Esophagus (tissue), 2 donors: ENCODE data around the gene GNAT1. TPM values are rescaled to one million over a fixed set of nuclear protein-coding genes. Genes with fewer than 3 reads are reported as not detected.

Source experiments
- H3K27ac ChIP-seq, 2 donors: one replicate each; pipeline ENCODE4 v1.5.1; 2013; ENCODE audit warnings: low read depth in 2 of 2, mild to moderate bottlenecking in 2 of 2, inconsistent platforms in 1 of 2, low read length in 1 of 2, moderate library complexity in 1 of 2
- H3K27me3 ChIP-seq, 2 donors: one replicate each; pipeline ENCODE4 v1.6.1; 2013; ENCODE audit warnings: low read length in 2 of 2, control low read depth in 1 of 2, mild to moderate bottlenecking in 1 of 2; ENCODE audit not compliant: insufficient read depth in 2 of 2, control insufficient read depth in 1 of 2
- H3K36me3 ChIP-seq, 2 donors: one replicate each; pipeline ENCODE4 v1.6.1; 2013; ENCODE audit warnings: low read length in 1 of 2; ENCODE audit not compliant: control insufficient read depth in 2 of 2, insufficient read depth in 2 of 2
- H3K4me1 ChIP-seq, 2 donors: one replicate each; pipeline ENCODE4 v1.6.1; 2013; ENCODE audit warnings: low read length in 1 of 2; ENCODE audit not compliant: control insufficient read depth in 2 of 2, insufficient read depth in 2 of 2
- H3K4me3 ChIP-seq, 2 donors: one replicate each; pipeline ENCODE4 v1.5.1; 2013; ENCODE audit warnings: low read length in 2 of 2, mild to moderate bottlenecking in 2 of 2, low read depth in 1 of 2, moderate library complexity in 1 of 2
- H3K9me3 ChIP-seq, 2 donors: one replicate each; pipeline ENCODE4 v1.6.1; 2013; ENCODE audit warnings: mild to moderate bottlenecking in 2 of 2, low read depth in 1 of 2, low read length in 1 of 2, moderate library complexity in 1 of 2; ENCODE audit not compliant: control insufficient read depth in 2 of 2, insufficient read depth in 1 of 2
- WGBS, 2 donors: extraction: QIAGEN DNeasy Blood & Tissue Kit; methylation state at CpG; one replicate each; pipeline ENCODE4 v1.1.7; 2013; 5-methylcytosine and 5-hydroxymethylcytosine counted together
- polyA plus RNA-seq, 2 donors: library from polyadenylated mRNA; stranded (reverse); fragments of 200-250 nt; gene quantifications; one replicate each; pipeline ENCODE4 v1.2.3, GENCODE V29; 2013
- donor health status: healthy with polysubstance abuse.
- donor health status: Bipolar disorder and iron deficiency.

The GNAT1 gene
- polyA plus RNA-seq, 2 donors: 0.02 to 0.07 TPM

GRCh38 chr3:50233176-50233575, 41.8 kb downstream of the GNAT1 start:
- peaks cover 9 to 15% of the 10 kb centered on the region in 2 donors for H3K4me1 ChIP-seq

DNA sequence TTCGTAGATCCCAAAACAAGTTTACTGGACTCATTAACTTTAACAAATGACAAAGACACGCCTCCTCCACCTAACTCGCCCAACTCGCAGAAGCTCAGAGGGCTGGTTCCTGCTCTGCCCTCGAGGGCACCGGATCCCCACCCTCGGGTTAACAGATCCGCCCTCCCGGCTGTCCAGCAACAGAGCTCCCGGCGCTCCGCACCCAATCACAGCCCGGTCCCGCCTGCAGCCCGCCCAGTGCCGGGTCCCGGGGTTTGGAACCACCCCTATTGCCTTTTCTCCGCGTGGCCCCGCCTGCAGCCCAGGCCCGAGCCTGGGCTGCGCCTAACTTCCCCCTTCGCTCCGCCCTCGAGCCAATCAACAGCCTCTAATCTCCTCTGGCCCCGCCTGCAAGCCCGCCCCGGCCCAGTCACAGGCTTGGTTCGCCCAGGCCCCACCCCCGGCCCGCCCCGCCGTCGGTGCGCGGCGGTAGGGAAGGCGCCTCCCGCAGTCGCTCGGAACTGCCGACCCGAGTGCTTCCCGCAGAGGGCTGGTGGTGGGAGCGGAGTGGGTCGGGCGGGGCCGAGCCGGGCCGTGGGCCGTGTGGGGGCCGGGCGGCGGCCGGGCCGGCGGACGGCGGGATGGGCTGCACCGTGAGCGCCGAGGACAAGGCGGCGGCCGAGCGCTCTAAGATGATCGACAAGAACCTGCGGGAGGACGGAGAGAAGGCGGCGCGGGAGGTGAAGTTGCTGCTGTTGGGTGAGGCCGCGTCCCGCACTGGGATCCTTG, 44.5 kb downstream of the GNAT1 start, which contains the start of gene GNAI2:
Gene GNAI2, plus strand, starts transcription at position 489 of the 768 bp plus-strand sequence. Its CDS starts 132 bp downstream, at position 621.
- Histone ChIP-seq H3K9me3 (no peaks in the 10 kb centered on the region), H3K36me3 (peaks cover 0 to 4% of the 10 kb centered on the region in 2 donors), H3K4me1 (peaks cover 2 to 23% of the 10 kb centered on the region in 2 donors), H3K27me3 (no peaks in the 10 kb centered on the region), H3K4me3 (peak within 1 kb of the TSS; percentile 75 to 77), H3K27ac (peak within 1 kb of the TSS; percentile 87 to 96)
- 1% methylated on average over 71 to 75 of the region's 75 CpGs for WGBS, 2 donors

More at GRCh38 chr3:50233176-50233575, 41.8 kb downstream of the GNAT1 start:
- Histone ChIP-seq H3K4me3 (no peak overlapping the region), H3K36me3 (no peaks in the 10 kb centered on the region), H3K9me3 (no peaks in the 10 kb centered on the region), H3K27ac (no peak overlapping the region), H3K27me3 (no peaks in the 10 kb centered on the region)
- WGBS, 2 donors: 88 to 91% methylated on average over 4 of the region's 4 CpGs

DNA sequence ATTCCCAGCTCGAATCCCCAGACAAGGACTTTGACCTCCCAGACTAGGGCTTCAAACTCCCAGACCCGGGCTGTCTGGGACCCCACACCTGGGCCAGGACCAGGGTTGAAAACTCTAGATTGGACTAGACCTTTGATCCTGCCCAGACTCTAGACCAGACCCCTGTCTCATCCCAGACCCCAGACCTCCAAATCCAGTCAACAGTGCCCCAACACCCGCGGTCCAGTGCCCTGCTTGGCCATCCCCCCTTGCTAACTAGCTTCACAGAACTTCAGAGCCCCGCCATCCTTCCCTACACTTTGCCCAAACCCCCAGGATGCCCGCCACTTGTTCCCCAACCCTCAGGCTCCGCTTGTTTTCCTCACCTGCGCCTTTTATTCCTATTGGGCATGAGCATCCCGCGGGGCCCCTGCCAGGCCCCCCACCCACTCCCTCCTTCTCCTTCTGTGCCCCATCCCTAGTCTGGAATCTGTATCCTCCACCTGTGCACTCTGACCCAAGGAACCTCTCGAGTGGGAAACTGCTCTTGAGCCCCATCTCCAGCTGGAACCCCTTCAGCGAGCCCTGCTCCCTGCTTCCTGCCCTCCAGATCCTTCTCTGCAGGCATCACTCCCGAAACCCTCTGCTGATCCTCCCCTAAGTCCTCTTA, 45.2 kb downstream of the GNAT1 start:
- Histone ChIP-seq H3K27me3 (no peaks in the 10 kb centered on the region), H3K36me3 (peaks cover 0 to 4% of the 10 kb centered on the region in 2 donors), H3K4me3 (peak overlapping the region; percentile 75 to 77), H3K27ac (peak overlapping the region; percentile 87 to 96), H3K9me3 (no peaks in the 10 kb centered on the region), H3K4me1 (peaks cover 8 to 30% of the 10 kb centered on the region in 2 donors)
- 1 to 2% methylated on average over 13 of the region's 13 CpGs for WGBS, 2 donors

DNA sequence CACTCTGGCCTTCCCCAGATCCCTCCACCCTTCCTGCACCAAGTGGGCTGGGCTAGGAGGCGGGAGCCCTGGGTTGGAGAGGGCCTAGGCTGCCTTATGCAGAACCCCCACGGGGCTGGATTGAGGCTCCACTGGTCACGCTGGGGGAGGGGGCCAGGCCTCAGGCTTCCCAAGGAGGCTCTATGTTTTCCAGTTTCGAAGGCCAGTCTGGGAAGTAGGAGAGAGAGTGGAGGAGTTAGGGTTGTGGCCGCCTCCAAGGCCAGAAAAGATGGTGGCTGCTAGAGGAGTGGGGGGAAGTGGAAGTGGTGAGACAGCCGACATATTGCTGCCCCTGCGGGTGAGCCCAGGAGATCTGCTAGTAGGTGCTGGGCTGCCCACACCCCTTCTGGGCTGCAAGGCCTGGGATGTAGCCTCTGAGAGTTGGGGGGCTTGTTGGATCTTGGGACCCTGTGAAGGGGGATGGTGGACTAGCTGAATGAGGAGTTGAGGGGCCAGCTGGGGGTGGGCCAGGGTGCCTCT, 45.8 kb downstream of the GNAT1 start:
- peak overlapping the region; percentile 75 to 77 for H3K4me3 ChIP-seq
- peak overlapping the region; percentile 87 to 96 for H3K27ac ChIP-seq
- no peaks in the 10 kb centered on the region for H3K27me3 ChIP-seq
- no peaks in the 10 kb centered on the region for H3K9me3 ChIP-seq
- H3K36me3 ChIP-seq: peaks cover 0 to 4% of the 10 kb centered on the region in 2 donors
- peaks cover 11 to 36% of the 10 kb centered on the region in 2 donors for H3K4me1 ChIP-seq
- WGBS, 2 donors: 2 to 14% methylated on average over 7 of the region's 7 CpGs

DNA sequence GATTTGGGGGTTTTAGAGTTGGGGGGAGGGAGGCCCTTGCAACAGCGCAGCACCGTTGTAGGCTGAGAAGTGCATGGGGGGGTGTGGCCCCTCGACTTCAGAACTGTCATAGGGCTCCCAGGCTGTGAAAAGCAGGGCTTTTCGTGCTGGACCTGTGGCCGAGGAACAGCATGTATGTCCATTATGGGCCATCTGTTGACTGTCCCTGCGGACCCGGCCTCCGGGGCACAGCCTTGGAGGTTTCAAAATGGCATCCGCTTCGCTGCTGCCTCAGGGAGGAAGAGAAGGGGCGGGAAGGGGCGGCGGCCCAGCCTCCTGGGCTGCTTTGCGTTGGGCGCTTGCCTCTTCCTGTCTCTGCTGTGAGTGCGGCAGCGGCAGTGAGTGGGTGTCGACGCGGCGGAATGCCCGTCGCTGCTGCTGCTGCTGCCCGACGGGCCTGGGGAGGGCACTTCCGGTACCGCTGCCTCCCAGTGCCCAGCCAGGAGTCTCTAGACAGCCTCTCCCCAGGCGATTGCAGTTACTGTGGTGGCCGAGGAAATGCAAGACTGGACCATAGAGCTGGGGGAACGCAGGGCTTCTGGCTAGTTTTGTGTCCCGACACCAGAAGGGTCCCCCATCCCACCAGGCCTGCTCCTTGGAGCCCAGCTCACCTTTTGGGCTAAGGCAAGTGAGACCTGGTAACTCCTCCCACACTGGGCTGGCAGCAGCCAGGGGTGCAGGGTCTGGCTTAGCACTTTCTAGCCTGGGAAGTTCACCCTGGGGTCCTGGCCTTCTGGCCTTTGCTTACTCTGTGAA, 46.5 kb downstream of the GNAT1 start:
- H3K27ac ChIP-seq: peak overlapping the region; percentile 87 to 96
- peaks cover 17 to 42% of the 10 kb centered on the region in 2 donors for H3K4me1 ChIP-seq
- H3K27me3 ChIP-seq: no peaks in the 10 kb centered on the region
- H3K4me3 ChIP-seq: peak overlapping the region; percentile 75 to 77
- H3K36me3 ChIP-seq: peaks cover 0 to 4% of the 10 kb centered on the region in 2 donors
- WGBS, 2 donors: 1 to 5% methylated on average over 31 of the region's 31 CpGs
- no peaks in the 10 kb centered on the region for H3K9me3 ChIP-seq

GRCh38 chr3:50238549-50239026, 47.2 kb downstream of the GNAT1 start:
- Histone ChIP-seq H3K9me3 (no peaks in the 10 kb centered on the region), H3K4me3 (peak overlapping the region; percentile 75 to 77), H3K36me3 (peaks cover 0 to 4% of the 10 kb centered on the region in 2 donors), H3K4me1 (peaks cover 20 to 43% of the 10 kb centered on the region in 2 donors), H3K27me3 (no peaks in the 10 kb centered on the region), H3K27ac (peak overlapping the region; percentile 86 to 96)
- 6 to 16% methylated on average over 7 of the region's 7 CpGs for WGBS, 2 donors

DNA sequence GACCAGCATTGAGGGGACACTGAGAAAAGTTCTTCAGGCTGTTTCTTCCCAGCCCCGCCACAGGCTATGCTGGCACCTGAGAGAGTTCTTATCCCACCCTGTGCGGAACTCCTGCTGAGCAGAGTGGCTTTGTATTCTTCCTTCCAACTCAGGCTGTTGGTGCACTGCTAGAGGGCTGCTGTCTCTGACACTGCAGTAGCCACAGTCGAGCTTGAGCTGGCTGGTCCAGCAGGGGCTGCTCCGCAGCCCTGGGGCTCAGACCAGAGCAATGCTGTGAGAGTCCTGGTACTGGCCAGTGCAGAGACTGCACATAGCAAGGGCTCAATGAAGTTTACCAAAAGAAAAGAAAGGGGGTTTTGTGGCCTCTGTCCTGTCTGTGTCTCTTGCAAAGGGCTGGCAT, 48.2 kb downstream of the GNAT1 start:
- Histone ChIP-seq H3K27me3 (no peaks in the 10 kb centered on the region), H3K36me3 (peaks cover 0 to 8% of the 10 kb centered on the region in 2 donors), H3K4me3 (no peak overlapping the region), H3K9me3 (no peaks in the 10 kb centered on the region), H3K27ac (peak overlapping the region; percentile 86 to 96), H3K4me1 (peaks cover 20 to 47% of the 10 kb centered on the region in 2 donors)
- WGBS, 2 donors: 67 to 73% methylated on average over 4 of the region's 4 CpGs

- H3K4me1 ChIP-seq: peaks cover 28 to 58% of the 10 kb centered on the region in 2 donors
- 56 to 66% methylated on average over 4 of the region's 4 CpGs for WGBS, 2 donors
- H3K27ac ChIP-seq: peak overlapping the region in 1 of 2 donors; percentile 87
- no peaks in the 10 kb centered on the region for H3K27me3 ChIP-seq
- H3K4me3 ChIP-seq: no peak overlapping the region
- no peaks in the 10 kb centered on the region for H3K9me3 ChIP-seq
- H3K36me3 ChIP-seq: peaks cover 0 to 11% of the 10 kb centered on the region in 2 donors
Observed at GRCh38 chr3:50241163-50241562, 49.8 kb downstream of the GNAT1 start.
